OCI-LY3 (cell line): ENCODE results near the gene SLC6A15.

Experiments
- EZH2phosphoT487 ChIP-seq: fragments of 200-600 bp; shearing (Covaris generic); IDR thresholded peaks from 2 replicates; pipeline ENCODE4 v1.6.1; 2018; ENCODE audit warnings: antibody characterized with exemption, mixed run types, low read depth
- TF ChIP-seq, protein P1 (sequence below): fragments of 200-600, 300-600 bp; sonication (generic); IDR thresholded peaks from 2 replicates; pipeline ENCODE4 v1.5.1; 2014; ENCODE audit warnings: antibody characterized with exemption, low read length, low read depth

DNA sequence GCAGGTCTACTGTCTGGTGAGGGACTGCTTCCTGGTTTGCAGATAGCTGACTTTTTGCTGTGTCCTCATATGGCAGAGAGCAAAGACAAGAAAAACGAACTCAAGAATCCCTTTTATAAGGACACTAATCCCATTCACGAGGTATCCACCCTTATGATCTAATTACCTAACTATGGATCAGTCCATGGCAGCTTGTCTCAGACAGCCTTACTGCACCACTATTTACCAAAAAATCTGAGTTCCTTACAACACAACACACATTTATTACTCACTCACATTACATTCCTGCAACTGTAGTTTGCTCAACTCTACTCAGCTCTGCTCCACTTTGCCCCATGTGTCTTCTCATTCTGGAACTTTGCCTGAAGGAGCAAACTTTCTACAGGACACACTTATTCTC, 10.1 kb upstream of the SLC6A15 start:
- TF ChIP-seq, protein P1, sequence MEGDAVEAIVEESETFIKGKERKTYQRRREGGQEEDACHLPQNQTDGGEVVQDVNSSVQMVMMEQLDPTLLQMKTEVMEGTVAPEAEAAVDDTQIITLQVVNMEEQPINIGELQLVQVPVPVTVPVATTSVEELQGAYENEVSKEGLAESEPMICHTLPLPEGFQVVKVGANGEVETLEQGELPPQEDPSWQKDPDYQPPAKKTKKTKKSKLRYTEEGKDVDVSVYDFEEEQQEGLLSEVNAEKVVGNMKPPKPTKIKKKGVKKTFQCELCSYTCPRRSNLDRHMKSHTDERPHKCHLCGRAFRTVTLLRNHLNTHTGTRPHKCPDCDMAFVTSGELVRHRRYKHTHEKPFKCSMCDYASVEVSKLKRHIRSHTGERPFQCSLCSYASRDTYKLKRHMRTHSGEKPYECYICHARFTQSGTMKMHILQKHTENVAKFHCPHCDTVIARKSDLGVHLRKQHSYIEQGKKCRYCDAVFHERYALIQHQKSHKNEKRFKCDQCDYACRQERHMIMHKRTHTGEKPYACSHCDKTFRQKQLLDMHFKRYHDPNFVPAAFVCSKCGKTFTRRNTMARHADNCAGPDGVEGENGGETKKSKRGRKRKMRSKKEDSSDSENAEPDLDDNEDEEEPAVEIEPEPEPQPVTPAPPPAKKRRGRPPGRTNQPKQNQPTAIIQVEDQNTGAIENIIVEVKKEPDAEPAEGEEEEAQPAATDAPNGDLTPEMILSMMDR = no peak
- TF ChIP-seq EZH2phosphoT487 = no peak
